K562 (cell line): Measurements from ENCODE around the gene BSN.

ENCODE experiments used
- CHD7 ChIP-seq: fragments of 200-600 bp; sonication (generic); IDR thresholded peaks from one replicate; pipeline ENCODE4 v1.6.1; 2012; ENCODE audit warnings: mild to moderate bottlenecking, low read depth, low read length, inconsistent platforms
- CTCF ChIP-seq, 3 experiments: IDR thresholded peaks in 2 of 3; conservative IDR thresholded peaks in 1 of 3; 2 replicates each; pipeline ENCODE4 v1.5.1; 2011 to 2012; ENCODE audit warnings: low read length in 3 of 3, mild to moderate bottlenecking in 3 of 3, control low read depth in 2 of 3, improper control_type of control experiment in 1 of 3, inconsistent platforms in 1 of 3, low read depth in 1 of 3, mixed read lengths in 1 of 3, moderate library complexity in 1 of 3; ENCODE audit not compliant: insufficient read depth in 2 of 3
- IRF2 ChIP-seq: sonication (generic); formaldehyde crosslinking; IDR thresholded peaks from 2 replicates; pipeline ENCODE4 v1.8.1; 2022; ENCODE audit warnings: mild to moderate bottlenecking, missing genetic modification reagents
- KLF6 ChIP-seq: fragments of 250-450 bp; sonication (Bioruptor Pico); IDR thresholded peaks from 2 replicates; pipeline ENCODE4 v1.4.0; 2020; ENCODE audit warnings: mild to moderate bottlenecking, moderate library complexity, borderline replicate concordance
- MAFG ChIP-seq: fragments of 450-650 bp; conservative IDR thresholded peaks from 2 replicates; pipeline ENCODE4 v1.6.1; 2016; ENCODE audit warnings: missing genetic modification characterization, missing compliant biosample characterization
- NFATC3 ChIP-seq: fragments of 450-650 bp; IDR thresholded peaks from 2 replicates; pipeline ENCODE4 v1.6.1; 2017; ENCODE audit warnings: mild to moderate bottlenecking
- POLR2AphosphoS5 ChIP-seq: IDR thresholded peaks from 2 replicates; pipeline ENCODE4 v1.6.1; 2011; ENCODE audit warnings: mild to moderate bottlenecking, low read depth, low read length, moderate library complexity; ENCODE audit not compliant: control insufficient read depth, insufficient read depth
- SETDB1 ChIP-seq: IDR thresholded peaks from one replicate; pipeline ENCODE4 v1.6.1; 2012; ENCODE audit warnings: low read length, control low read depth, inconsistent platforms
- SMAD4 ChIP-seq: fragments of 250-450 bp; sonication (Bioruptor Pico); conservative IDR thresholded peaks from 2 replicates; pipeline ENCODE4 v1.8.0; 2021; ENCODE audit warnings: inconsistent platforms, mild to moderate bottlenecking, moderate library complexity
- SMARCC2 ChIP-seq: fragments of 450-650 bp; IDR thresholded peaks from 2 replicates; pipeline ENCODE4 v1.6.1; 2017; ENCODE audit warnings: antibody characterized with exemption, moderate library complexity, mild to moderate bottlenecking, low read depth
- SP1 ChIP-seq: sonication (generic); formaldehyde crosslinking; IDR thresholded peaks from 2 replicates; pipeline ENCODE4 v1.8.1; 2022; ENCODE audit warnings: mild to moderate bottlenecking, missing genetic modification reagents
- ZNF384 ChIP-seq: IDR thresholded peaks from 2 replicates; pipeline ENCODE4 v1.6.1; 2012; ENCODE audit warnings: low read depth, low read length, improper control_type of control experiment

GRCh38 chr3:49655731-49656285 lies 101.5 kb downstream of the BSN start:
- TF ChIP-seq CTCF (IDR thresholded peaks at IDR 0.05 in 2 of 3, conservative IDR thresholded peaks at IDR 0.05 in 1 of 3; ENCODE audit: insufficient read depth in 2 of 3, low read depth in 1 of 3, low read length in 3 of 3) (no peak), SETDB1 (no peak), IRF2 (CRISPR knock-in tag) (no peak), SMARCC2 (no peak), SP1 (CRISPR knock-in tag) (no peak), ZNF384 (no peak), SMAD4 (no peak), KLF6 (CRISPR knock-in tag) (no peak), CHD7 (no peak), MAFG (tag) (no peak), NFATC3 (no peak), POLR2AphosphoS5 (no peak)
